Right kidney (tissue), 9 donors: Measurements from ENCODE around the gene SPOP.
"Not testable (repeated sequence)": the region's sequence is repeated elsewhere in the genome, so short reads cannot be mapped to it uniquely, and the experiment has no call there.

Experiments
- DNase-seq: peaks from one replicate; pipeline ENCODE4 v3.0.0-alpha.2; 2016
- long read RNA-seq, 8 donors: transcript quantifications; one replicate each; lab custom pipeline, GENCODE V29; 2026

Gene SPOP
- long read RNA-seq, donor 1, transcript SPOP-221 (1 exons, 2,135 nt) = major isoform, 62 of 99 reads
- long read RNA-seq, donor 1, transcript SPOP-206 (10 exons, 1,865 nt) = minor isoform, 27 of 99 reads
- long read RNA-seq, donor 1, transcript SPOP-222 (2 exons, 421 nt) = minor isoform, 8 of 99 reads
- long read RNA-seq, donor 1, partial matches to known transcripts = 0 of 99 reads
- long read RNA-seq, donor 1, other reads (novel, unspliced or antisense) = 0 of 99 reads
- long read RNA-seq, donor 2, transcript SPOP-206 (10 exons, 1,865 nt) = minor isoform, 5 of 30 reads
- long read RNA-seq, donor 2, transcript SPOP-222 (2 exons, 421 nt) = minor isoform, 5 of 30 reads
- long read RNA-seq, donor 2, transcript SPOP-221 (1 exons, 2,135 nt) = major isoform, 19 of 30 reads
- long read RNA-seq, donor 2, partial matches to known transcripts = 0 of 30 reads
- long read RNA-seq, donor 2, other reads (novel, unspliced or antisense) = 0 of 30 reads
- long read RNA-seq, donor 3, transcript SPOP-222 (2 exons, 421 nt) = minor isoform, 8 of 35 reads
- long read RNA-seq, donor 3, transcript SPOP-221 (1 exons, 2,135 nt) = major isoform, 17 of 35 reads
- long read RNA-seq, donor 3, transcript SPOP-206 (10 exons, 1,865 nt) = minor isoform, 10 of 35 reads
- long read RNA-seq, donor 3, partial matches to known transcripts = 0 of 35 reads
- long read RNA-seq, donor 3, other reads (novel, unspliced or antisense) = 0 of 35 reads
- long read RNA-seq, donor 4, transcript SPOP-221 (1 exons, 2,135 nt) = major isoform, 42 of 64 reads
- long read RNA-seq, donor 4, transcript SPOP-222 (2 exons, 421 nt) = minor isoform, 5 of 64 reads
- long read RNA-seq, donor 4, transcript SPOP-206 (10 exons, 1,865 nt) = minor isoform, 14 of 64 reads
- long read RNA-seq, donor 4, partial matches to known transcripts = 0 of 64 reads
- long read RNA-seq, donor 4, other reads (novel, unspliced or antisense) = 0 of 64 reads
- long read RNA-seq, donor 5, transcript SPOP-206 (10 exons, 1,865 nt) = minor isoform, 22 of 58 reads
- long read RNA-seq, donor 5, transcript SPOP-221 (1 exons, 2,135 nt) = major isoform, 24 of 58 reads
- long read RNA-seq, donor 5, transcript SPOP-222 (2 exons, 421 nt) = minor isoform, 9 of 58 reads
- long read RNA-seq, donor 5, partial matches to known transcripts = 0 of 58 reads
- long read RNA-seq, donor 5, other reads (novel, unspliced or antisense) = 0 of 58 reads
- long read RNA-seq, donor 6, transcript SPOP-221 (1 exons, 2,135 nt) = major isoform, 40 of 70 reads
- long read RNA-seq, donor 6, transcript SPOP-222 (2 exons, 421 nt) = minor isoform, 10 of 70 reads
- long read RNA-seq, donor 6, transcript SPOP-206 (10 exons, 1,865 nt) = minor isoform, 9 of 70 reads
- long read RNA-seq, donor 6, partial matches to known transcripts = 9 of 70 reads
- long read RNA-seq, donor 6, other reads (novel, unspliced or antisense) = 0 of 70 reads
- long read RNA-seq, donor 7 = 0 reads
- long read RNA-seq, donor 8, transcript SPOP-206 (10 exons, 1,865 nt) = minor isoform, 14 of 72 reads
- long read RNA-seq, donor 8, transcript SPOP-221 (1 exons, 2,135 nt) = major isoform, 52 of 72 reads
- long read RNA-seq, donor 8, partial matches to known transcripts = 0 of 72 reads
- long read RNA-seq, donor 8, other reads (novel, unspliced or antisense) = 0 of 72 reads

DNA sequence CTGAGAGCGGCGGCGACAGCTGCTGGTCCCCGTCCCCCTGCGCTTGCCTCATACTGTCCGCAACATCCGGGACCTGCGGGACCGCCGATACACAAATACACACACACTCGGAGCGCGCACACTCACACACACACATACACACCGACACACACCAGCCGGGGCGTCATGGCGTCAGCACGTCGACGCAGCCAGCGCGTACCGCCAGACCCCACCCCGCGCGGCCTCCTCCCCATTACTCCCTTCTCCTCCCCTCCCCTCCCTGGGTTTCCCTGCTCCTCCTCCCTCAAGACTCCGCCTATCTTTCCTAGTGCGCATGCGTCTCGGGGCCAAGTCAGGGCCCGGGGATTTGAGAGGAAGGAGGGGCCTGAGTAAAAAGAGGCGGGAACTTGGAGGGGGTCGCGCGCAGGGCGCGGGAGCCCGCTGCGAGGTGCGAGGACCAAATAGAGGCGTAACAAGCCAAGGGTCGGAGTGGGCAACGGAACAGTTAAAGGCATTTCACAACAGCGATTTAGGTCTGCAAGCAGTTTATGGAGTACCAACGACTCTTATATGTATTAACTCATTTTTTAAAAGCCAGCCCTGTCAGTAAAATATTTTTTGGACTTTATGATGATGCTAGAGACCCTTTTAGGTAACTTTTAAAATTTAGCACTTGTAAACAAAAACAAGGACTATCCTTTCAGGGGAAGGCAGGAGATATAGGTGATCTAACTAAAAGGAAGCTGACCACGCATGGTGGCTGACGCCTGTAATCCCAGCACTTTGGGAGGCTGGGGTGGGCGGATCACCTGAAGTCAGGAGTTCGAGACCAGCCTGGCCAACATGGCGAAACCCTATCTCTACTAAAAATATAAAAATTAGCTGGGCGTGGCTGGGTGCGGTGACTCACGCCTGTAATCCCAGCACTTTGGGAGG lies at the start of gene SPOP:
Gene SPOP (minus strand): TSS at position 165 of the 915 bp plus-strand sequence. CDS start 55,287 bp downstream, outside the sequence.
- peak; percentile 94 for DNase-seq

DNA sequence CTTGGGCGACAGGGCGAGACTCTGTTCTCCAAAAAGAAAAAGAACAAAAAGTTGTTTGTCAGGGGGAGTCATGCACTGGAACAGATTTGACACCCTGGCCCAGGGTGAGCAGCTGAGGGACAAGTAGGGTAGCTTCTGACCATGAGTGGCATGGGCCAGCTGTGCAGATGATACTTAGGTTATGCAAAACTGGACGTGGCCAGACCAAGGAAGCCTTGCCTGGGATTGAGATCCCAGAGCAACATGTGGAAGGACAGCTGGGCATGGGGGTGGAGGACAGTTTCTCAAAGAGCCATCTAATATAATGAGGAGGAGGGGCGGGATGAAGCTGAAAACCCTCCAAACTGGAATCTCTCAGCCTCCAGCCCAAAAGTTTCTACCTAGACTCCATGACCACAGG lies 49.5 kb upstream of the SPOP start:
- DNase-seq = no peak

DNA sequence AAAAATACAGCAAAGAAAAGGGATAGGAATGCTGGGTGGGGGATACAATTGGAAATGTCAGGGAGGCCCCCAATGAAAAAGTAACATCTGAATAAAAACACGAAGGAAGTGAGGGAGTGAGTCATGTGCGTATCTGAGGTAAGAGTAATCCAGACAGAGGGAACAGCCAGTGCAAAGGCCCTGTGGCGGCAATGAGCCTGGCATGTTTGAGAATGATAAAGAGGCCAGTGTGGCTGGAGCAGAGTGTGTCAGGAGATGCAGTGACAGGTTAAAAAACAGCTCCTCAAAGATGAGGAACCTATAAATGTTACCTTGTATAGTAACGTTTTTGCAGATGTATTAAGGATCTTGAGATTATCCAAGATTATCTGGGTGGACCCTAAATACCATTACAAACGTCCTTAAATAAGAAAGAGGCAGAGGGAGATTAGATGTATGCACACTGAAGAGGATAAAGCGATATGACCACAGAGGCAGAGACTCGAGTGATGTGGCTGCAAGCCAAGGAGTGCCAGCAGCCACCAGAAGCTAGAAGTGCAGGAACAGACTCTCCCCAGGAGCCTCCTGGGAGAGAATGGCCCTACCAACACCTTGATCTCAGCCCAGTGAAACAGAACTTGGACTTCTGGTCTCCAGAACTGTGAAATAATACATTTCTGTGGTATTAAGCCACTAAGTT lies 47.7 kb upstream of the SPOP start:
- DNase-seq = no peak

DNA sequence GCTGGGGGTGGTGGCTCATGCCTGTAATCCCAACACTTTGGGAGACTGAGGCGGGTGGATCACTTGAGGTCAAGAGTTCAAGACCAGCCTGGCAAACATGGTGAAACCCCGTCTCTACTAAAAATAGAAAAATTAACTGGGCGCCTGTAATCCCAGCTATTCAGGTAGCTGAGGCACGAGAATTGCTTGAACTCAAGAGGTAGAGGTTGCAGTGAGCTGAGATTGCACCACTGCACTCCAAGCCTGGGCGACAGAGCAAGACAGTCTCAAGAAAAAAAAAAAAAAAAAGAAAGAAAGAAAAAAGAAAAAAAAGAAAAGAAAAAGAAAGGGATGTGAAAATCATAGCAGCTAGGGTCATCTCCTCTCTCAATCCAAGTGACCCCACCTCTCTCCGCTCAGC lies 46.7 kb upstream of the SPOP start:
- not testable (repeated sequence) for DNase-seq

DNA sequence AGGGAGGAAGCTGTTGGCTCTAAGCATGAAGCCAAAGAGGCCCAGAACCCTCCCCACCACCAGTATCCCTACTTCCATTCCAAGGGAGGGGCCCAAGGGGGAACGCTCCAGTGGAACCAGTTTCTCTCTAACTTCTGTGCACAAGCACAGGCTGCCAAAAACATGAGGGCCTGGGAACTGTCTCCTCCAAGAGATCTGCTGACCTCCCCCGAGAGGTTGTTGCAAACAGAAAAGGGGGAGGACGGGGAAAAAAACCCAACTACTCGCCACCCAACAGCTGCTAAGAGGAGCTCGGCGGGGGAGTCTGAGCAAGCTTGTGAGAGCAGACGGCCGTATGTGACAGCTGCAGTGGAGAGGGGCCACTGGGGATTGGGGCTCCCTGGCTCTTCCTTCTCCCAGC lies 45.5 kb upstream of the SPOP start:
- DNase-seq = peak; percentile 28

DNA sequence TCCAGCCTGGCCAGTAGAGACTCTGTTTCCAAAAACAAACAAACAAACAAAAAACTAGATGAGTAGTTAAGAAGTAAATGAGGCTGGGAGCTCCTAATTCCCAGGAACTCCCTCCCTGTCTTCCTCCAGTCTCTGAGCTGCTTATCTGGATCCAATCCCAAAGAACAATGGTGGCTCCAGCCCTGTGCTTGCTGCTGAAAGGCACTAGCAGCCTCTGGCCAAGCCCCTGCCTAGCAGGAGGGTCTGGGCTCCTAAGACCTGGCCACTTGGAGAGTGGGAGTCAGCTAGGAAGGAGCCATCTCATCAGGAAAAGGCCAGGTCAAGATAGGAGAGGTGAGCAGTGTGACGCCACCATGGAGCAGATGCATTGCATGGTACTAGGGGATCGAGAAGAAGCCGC lies 44.2 kb upstream of the SPOP start:
- DNase-seq = no peak

DNA sequence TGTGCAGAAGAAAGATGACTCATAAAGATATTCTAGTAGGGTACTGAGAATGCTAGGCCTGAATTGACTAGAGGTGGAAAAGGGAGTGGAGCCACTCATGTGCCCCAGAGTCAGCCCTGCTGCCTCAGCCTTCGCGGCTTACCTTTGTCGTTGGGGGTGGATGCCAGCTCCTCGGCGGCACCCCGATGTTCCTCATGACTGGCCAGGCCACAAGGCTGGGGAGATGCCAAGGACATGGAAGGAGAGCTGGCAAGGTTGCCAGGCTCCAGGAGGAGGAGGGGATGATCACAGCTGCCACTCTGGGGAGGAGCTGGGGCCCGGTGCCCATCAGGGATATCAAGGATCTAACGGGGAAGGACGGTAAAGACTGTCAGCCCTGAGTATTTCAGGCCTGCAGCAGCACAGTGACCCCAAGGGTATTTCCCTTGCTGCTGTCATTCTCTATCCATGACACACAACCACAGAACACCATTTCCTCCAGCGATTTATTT lies 39.5 kb upstream of the SPOP start:
- no peak for DNase-seq

DNA sequence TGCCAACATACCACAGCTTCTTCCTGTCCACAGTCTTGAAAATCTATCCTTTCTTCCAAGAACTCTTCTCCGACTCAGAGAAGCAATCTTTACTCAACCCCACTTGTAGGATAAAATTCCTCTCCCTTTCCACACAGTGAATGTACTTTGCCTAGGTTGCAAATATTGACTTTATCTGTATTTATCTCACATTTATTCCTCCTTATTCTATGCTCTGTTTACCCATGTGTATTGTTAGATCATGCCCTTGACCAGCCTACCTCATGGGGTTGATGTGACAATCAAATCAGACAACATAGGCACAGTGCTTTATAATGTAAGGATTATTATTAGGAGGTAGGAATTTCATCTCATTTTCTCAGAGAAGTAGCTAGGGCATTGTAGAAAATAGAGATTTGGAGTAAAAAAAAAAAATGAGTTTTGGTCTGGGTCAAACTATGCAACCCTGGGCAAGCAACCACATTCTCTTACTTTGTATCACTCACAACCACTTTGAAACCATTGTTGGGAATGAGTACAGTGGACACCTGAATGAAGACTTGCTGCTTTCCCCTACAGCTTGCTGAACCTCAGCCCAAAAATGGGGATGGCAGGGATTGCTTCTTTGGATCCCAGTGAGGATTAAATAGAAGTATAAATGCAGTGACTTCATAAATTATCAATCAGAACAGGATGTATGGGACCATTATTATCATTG lies 38.9 kb upstream of the SPOP start:
- no peak for DNase-seq

DNA sequence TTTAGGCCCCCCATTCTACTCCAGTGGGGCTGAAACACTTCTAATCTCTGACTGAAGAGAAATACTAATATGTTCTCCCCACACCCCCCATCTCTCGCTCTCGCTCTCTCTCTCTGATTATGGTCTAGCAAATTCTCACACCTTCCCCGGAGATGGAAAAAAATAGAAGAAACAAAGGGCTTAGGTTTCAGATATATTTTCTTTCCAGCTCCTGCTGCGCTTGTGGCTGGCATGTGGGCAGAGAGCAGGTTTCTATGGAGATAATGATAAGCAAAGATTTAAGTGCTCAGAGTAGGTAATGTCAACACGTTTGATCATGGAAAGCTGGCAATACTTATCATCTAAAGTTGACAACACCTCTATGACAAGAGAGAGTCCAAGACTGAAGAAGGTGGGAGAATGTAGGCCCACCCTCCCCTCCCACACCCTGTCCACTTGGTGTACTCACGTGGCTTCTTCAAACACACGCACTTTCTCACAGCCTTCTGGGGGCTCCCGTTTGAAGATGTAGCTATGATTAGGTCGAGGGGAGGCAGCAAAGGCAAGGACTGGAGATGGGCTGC lies 37.9 kb upstream of the SPOP start:
- DNase-seq = no peak

DNA sequence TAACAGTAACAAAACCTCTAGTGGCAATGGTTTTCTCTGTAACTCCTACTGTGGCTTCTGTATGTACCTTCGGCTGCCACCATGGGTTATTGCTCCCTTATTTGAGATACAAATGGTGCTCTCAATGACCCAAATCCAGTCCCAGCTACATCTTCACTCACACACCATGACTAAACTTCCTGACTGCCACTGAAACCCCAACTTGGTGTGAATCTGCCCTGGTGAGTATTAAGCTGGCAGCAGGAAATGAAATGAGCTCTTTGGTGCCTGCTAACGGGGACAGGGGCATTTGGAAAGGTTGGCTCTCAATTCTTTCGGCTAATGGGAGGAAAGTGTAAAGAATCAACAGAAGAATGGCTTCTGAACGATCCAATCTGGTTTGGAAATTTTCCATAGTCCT lies 37.3 kb upstream of the SPOP start:
- DNase-seq = no peak

DNA sequence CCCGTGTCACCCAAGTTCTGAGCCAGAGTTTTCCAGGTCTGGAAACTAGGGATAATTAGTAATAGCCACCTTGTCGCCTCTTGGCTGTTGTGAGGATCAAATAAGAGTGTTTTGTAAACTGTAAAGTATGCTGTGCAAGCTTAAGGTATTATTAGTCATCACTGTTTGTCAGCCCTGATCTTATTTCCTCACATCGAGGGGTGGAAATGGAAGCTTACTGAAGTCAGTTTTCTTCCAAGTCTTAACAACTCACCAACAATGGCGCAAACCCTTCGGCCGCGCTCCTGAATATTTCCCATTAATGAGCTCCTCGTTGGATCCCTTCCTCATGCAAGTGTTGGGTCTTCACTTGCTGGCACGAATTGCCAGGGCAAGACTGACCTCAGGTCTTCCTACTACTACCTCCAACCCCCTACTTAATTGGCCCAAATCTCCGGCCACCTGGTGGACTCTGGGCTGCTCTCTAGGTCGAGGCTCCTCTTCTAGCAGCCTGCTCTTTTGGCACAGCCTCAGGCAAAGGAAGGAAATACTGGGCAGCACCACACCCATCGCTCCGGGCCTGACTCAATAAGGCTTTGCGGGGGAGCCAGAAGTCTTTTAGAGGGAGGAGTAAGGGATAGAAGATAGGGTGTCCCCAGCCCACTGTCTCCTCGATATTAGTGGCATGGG lies 30.8 kb upstream of the SPOP start:
- no peak for DNase-seq

DNA sequence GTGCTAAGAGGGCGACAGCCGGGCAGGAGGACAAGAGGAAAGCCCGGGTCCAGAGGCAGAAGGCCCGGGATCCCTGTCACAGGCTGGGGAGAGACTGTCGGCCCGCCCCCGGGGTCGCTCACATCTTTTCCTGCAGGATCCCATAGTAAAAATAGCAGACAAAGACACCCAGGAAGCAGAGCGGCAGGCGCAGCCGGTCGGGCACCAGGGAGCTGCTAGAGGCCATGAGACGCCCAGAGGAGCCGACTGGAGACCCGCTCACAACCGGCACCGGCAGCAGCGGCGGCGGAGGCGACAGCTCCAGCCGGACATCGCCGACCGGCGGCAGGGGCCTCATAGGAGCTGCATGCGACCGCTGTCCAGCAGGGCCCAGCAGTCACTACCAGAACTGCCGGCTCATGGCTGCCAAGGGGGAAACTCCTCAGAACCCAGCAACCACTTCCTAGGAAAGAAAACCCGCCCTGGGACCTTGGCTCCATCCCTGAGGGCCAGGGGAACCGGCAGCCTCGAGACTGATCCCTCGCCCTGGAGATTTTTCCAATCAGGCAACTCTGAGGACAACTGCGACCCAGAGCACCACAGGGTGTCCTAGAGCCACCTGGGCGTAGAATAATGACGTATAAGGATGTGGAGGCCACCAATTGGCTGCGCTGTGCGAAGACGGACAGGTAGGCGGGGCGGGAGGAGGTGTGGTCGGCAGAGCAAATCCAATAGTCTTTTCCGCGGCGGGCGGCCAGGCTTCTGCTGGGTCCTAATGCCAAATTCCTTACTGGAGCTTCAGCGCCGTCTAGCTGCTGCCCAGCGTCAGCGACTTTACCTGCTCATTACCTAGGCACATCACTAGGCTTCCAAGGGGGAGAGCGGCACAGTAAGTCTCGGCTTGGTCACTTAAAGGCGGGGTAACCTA lies 30.0 kb upstream of the SPOP start, which contains the start of gene SLC35B1:
Gene SLC35B1 (minus strand): TSS at position 357 of the 907 bp plus-strand sequence. CDS start 131 bp downstream, at position 226.
- peak; percentile 100 for DNase-seq

DNA sequence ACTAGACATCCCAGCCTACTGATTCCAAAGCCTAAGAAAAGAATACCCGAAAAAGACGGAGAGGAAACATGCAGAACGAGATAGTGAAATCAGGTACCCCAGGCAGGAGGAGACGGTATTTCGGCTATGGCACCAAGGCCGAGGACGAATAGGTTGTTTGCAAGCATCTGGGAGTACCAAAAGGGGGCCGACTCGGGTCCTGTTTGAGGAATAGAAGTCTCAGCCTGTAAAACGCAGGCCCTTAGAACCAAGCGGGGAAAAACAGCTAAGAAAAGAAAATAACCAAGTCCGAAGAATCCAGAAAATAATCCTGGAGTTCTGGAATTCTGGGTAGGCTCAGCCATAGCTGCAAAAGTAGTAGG lies 29.3 kb upstream of the SPOP start:
- DNase-seq = no peak

DNA sequence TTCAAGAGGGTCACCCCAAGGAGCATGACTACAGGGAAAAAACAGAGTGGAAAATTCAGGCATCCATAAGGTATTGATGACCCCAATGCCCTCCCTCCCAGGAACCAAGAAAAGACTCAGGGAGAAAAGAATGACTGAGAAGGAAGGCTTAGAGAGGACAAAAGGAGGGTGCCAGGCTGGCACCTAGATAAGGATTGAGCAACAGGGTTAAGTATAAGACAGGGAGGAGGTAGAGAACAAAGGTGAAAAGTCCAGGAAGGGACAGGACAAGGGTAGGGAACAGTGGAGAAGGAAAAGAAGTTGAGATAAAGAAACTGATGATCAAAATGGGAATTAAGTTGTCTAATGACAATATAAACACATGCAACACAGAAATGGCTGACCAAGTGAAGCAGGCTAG lies 27.4 kb upstream of the SPOP start:
- no peak for DNase-seq

DNA sequence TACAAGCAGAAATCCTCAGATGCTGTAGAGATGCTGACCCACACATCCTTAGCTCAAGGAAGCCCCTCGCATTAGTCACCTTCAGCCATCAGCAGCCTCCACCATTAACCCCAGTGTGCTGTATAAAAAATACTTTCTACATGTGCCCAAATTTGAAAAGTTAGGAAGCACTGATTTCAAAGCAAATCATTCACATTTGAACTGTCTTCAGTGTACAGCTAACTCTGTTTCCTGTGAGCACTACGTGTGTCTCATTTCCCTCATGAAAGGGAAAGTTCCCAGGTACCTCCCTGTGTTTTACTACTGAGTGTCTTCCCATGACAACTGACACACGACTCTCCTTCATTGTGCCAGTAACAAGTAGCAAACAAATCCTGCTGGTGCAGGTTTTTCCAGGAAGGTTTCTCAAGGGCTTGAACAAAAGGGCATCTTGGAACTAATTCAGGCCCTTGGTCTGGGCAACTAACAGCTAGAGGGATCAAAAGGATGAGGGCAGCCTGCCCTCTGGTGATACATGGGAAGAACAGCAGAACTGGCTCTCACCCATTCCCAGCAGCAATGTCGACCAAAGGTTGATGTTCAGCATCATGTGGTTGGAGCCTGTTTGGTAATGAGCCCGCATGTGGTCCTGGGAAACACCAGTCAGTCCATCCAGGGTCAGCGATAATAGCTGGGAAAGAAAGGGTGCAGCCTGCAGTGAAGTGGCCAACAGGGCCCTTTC lies 25.8 kb upstream of the SPOP start:
- DNase-seq = no peak

DNA sequence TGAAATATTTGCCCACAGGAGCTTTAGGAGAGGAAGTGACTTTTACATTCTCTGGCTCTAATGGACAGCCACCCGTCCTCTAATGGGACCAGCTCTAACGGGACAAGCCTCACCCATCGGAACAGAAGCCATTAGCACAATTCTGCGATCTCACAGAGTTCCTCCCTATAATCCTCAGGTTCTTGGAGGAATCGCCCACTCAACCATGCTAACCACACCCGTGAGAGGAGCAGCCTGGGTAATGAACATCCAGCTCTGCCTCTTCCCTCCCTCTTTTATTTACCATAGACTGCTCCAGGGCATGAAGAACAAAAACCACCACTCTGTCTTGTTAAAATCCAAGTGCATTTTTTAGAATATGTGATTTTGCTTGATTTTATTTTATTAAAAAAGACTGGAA lies 23.1 kb upstream of the SPOP start:
- no peak for DNase-seq
